OCI-LY7 (cell line): ENCODE measurements around the gene ATP2C2. TPM values are rescaled to one million over a fixed set of nuclear protein-coding genes. Genes with fewer than 3 reads are reported as not detected.

Experiments used
- BruUV-seq: library from RNA; stranded (reverse); fragments of 400-500 nt; replicated peaks from 2 replicates; lab custom pipeline; 2021; lab: Mats Ljungman, UMichigan
- CTCF ChIA-PET: fragments of 300-600 bp; sonication (Branson Sonifier 250); formaldehyde crosslinking; loops from one replicate; lab custom pipeline; 2022; ENCODE audit warnings: antibody characterized with exemption; ENCODE audit not compliant: unreplicated experiment; lab: Charles Lee
- POLR2A ChIA-PET: fragments of 300-600 bp; sonication (Branson Sonifier 250); formaldehyde crosslinking; loops from one replicate; lab custom pipeline; 2022; ENCODE audit warnings: antibody characterized with exemption; lab: Charles Lee
- DNase-seq: peaks from one replicate; pipeline ENCODE4 v3.0.0-alpha.2; 2015; ENCODE audit warnings: low spot score
- H2AFZ ChIP-seq: fragments of 200-600 bp; sonication (generic), shearing (Covaris generic); 2 replicates; pipeline ENCODE4 v1.6.1; 2014; ENCODE audit warnings: mild to moderate bottlenecking, antibody characterized with exemption, low read length, moderate library complexity
- H3K27ac ChIP-seq: fragments of 200-600 bp; sonication (generic); 2 replicates; pipeline ENCODE4 v1.5.1; 2014; ENCODE audit warnings: mixed run types, low read depth, mild to moderate bottlenecking, moderate library complexity, low read length, inconsistent platforms; ENCODE audit not compliant: poor library complexity, severe bottlenecking
- H3K36me3 ChIP-seq: fragments of 200-600 bp; sonication (generic); 2 replicates; pipeline ENCODE4 v1.6.1; 2014; ENCODE audit warnings: mild to moderate bottlenecking, antibody characterized with exemption, low read length, moderate library complexity, mixed read lengths; ENCODE audit not compliant: insufficient read depth
- H3K4me1 ChIP-seq: fragments of 200-600 bp; sonication (generic); 2 replicates; pipeline ENCODE4 v1.5.1; 2014; ENCODE audit warnings: mild to moderate bottlenecking, low read length; ENCODE audit not compliant: insufficient read depth, poor library complexity, severe bottlenecking
- H3K4me2 ChIP-seq: fragments of 200-600 bp; sonication (generic); 2 replicates; pipeline ENCODE4 v1.6.1; 2014; ENCODE audit warnings: mild to moderate bottlenecking, low read length
- H3K4me3 ChIP-seq: fragments of 200-600 bp; sonication (generic); 2 replicates; pipeline ENCODE4 v1.5.1; 2014; ENCODE audit warnings: mild to moderate bottlenecking, low read depth, low read length; ENCODE audit not compliant: poor library complexity, severe bottlenecking
- H3K79me2 ChIP-seq: fragments of 200-600 bp; sonication (generic); 2 replicates; pipeline ENCODE4 v1.6.1; 2016; ENCODE audit warnings: low read depth, mild to moderate bottlenecking, low read length, moderate library complexity, mixed read lengths; ENCODE audit not compliant: insufficient read depth
- H3K9me2 ChIP-seq: fragments of 200-600 bp; sonication (generic); 2 replicates; pipeline ENCODE4 v1.6.1; 2016; ENCODE audit warnings: mild to moderate bottlenecking, low read length, mixed read lengths; ENCODE audit not compliant: insufficient read depth
- H3K9me3 ChIP-seq: fragments of 200-600 bp; sonication (generic); 2 replicates; pipeline ENCODE4 v1.6.1; 2014; ENCODE audit warnings: mild to moderate bottlenecking, mixed run types, low read length, mixed read lengths
- H4K20me1 ChIP-seq: fragments of 200-600 bp; sonication (generic); 2 replicates; pipeline ENCODE4 v1.6.1; 2014; ENCODE audit warnings: mild to moderate bottlenecking, antibody characterized with exemption, low read length, moderate library complexity, mixed read lengths; ENCODE audit not compliant: insufficient read depth
- CTCF ChIP-seq: fragments of 200-600 bp; sonication (generic); conservative IDR thresholded peaks from 2 replicates; pipeline ENCODE4 v1.5.1; 2014; ENCODE audit warnings: mild to moderate bottlenecking, antibody characterized with exemption, low read length, moderate library complexity, mixed read lengths
- EZH2phosphoT487 ChIP-seq: fragments of 200-600 bp; sonication (generic); IDR thresholded peaks from 2 replicates; pipeline ENCODE4 v1.6.1; 2018; ENCODE audit warnings: low read depth, borderline replicate concordance, mild to moderate bottlenecking, mixed run types, antibody characterized with exemption, low read length, moderate library complexity, mixed read lengths
- intact Hi-C: fragments of 100-400 bp; cut with micrococcal nuclease; formaldehyde crosslinking; loops from one replicate; pipeline ENCODE4 v1.10.0; 2022; ENCODE audit not compliant: unreplicated experiment
- total RNA-seq, 2 experiments: library from RNA; depleted of rRNA in 1 of 2; stranded (reverse); fragments of >200 nt in 1 of 2; shearing (Covaris generic) in 1 of 2; gene quantifications; 2 replicates each; pipeline ENCODE4 v1.2.3, GENCODE V29; 2014 to 2022

Gene ATP2C2
- total RNA-seq, 2 experiments from 2014 or later: 0.66 TPM; not detected in 1

- CTCF ChIA-PET: no interaction called here
- POLR2A ChIA-PET: no interaction called here
- DNase-seq: no peak
These were observed 11.1 kb upstream of the ATP2C2 start for GRCh38 chr16:84357191-84357651.

GRCh38 chr16:84358601-84359295, 9.6 kb upstream of the ATP2C2 start:
- TF ChIP-seq EZH2phosphoT487: no peak
- TF ChIP-seq CTCF: no peak
- DNase-seq: no peak
- H3K79me2 ChIP-seq: no peaks in the 10 kb centered on the region
- H3K4me1 ChIP-seq: peaks cover 7% of the 10 kb centered on the region
- no peak overlapping the region for H3K4me2 ChIP-seq
- CTCF ChIA-PET: no interaction called here
- H2AFZ ChIP-seq: no peak overlapping the region
- H3K36me3 ChIP-seq: no peaks in the 10 kb centered on the region
- POLR2A ChIA-PET: no interaction called here
- H3K27ac ChIP-seq: no peak overlapping the region
- H3K4me3 ChIP-seq: no peak overlapping the region
- intact Hi-C loops: no loop called here
- no TSS peak for BruUV-seq
- H4K20me1 ChIP-seq: no peaks in the 10 kb centered on the region
- no peaks in the 10 kb centered on the region for H3K9me3 ChIP-seq
- H3K9me2 ChIP-seq: no peaks in the 10 kb centered on the region

More at GRCh38 chr16:84357191-84357651, 11.1 kb upstream of the ATP2C2 start:
- Histone ChIP-seq H3K36me3 (no peaks in the 10 kb centered on the region), H3K79me2 (no peaks in the 10 kb centered on the region), H3K4me3 (no peak overlapping the region), H3K9me2 (no peaks in the 10 kb centered on the region), H3K4me1 (peaks cover 7% of the 10 kb centered on the region), H3K27ac (no peak overlapping the region), H3K9me3 (no peaks in the 10 kb centered on the region), H2AFZ (no peak overlapping the region), H3K4me2 (no peak overlapping the region), H4K20me1 (no peaks in the 10 kb centered on the region)
- no TSS peak for BruUV-seq
- no peak for TF ChIP-seq CTCF
- TF ChIP-seq EZH2phosphoT487: no peak
- intact Hi-C loops: no loop called here

- BruUV-seq: no TSS peak
- no peak for DNase-seq
- Histone ChIP-seq H3K79me2 (no peaks in the 10 kb centered on the region), H3K4me2 (no peak overlapping the region), H3K4me1 (peaks cover 7% of the 10 kb centered on the region), H3K9me2 (no peaks in the 10 kb centered on the region), H3K9me3 (no peaks in the 10 kb centered on the region), H3K27ac (no peak overlapping the region), H2AFZ (no peak overlapping the region), H3K4me3 (no peak overlapping the region), H4K20me1 (no peaks in the 10 kb centered on the region), H3K36me3 (no peaks in the 10 kb centered on the region)
- TF ChIP-seq CTCF: no peak
- TF ChIP-seq EZH2phosphoT487: no peak
- ChIA-PET CTCF (no interaction called here), POLR2A (no interaction called here)
- intact Hi-C loops: no loop called here
These were observed 9.0 kb upstream of the ATP2C2 start for GRCh38 chr16:84359326-84359725.
